Transverse colon (tissue), 4 donors: ENCODE results near the gene TRIM33. TPM values are rescaled to one million over a fixed set of nuclear protein-coding genes. Genes with fewer than 3 reads are reported as not detected.
"Not testable (repeated sequence)": the region's sequence is repeated elsewhere in the genome, so short reads cannot be mapped to it uniquely, and the experiment has no call there.

ENCODE experiments used
- DNase-seq: peaks from one replicate; pipeline ENCODE4 v3.0.0-alpha.2; 2019
- H3K27ac ChIP-seq, 4 donors: fragments of 200-600 bp; sonication (generic); 2 replicates each; pipeline ENCODE4 v1.5.1; 2016 to 2018; ENCODE audit warnings: inconsistent platforms in 4 of 4
- H3K27me3 ChIP-seq: fragments of 200-600 bp; sonication (generic); 2 replicates; pipeline ENCODE4 v1.5.1; 2017; ENCODE audit warnings: inconsistent platforms
- H3K36me3 ChIP-seq, 4 donors: fragments of 200-600 bp; sonication (generic); 2 replicates each; pipeline ENCODE4 v1.5.1; 2017 to 2019; ENCODE audit warnings: inconsistent platforms in 4 of 4
- H3K4me1 ChIP-seq, 4 donors: fragments of 200-600 bp; sonication (generic); 2 replicates each; pipeline ENCODE4 v1.5.1; 2017 to 2020; ENCODE audit warnings: inconsistent platforms in 4 of 4
- H3K4me3 ChIP-seq, 4 donors: fragments of 200-600 bp; sonication (generic); 1 replicate in 1 of 4; 2 replicates in 3 of 4; pipeline versions ENCODE4 v1.5.1 to v1.6.1; 2017 to 2019; ENCODE audit warnings: inconsistent platforms in 4 of 4
- H3K9me3 ChIP-seq, 2 donors: fragments of 200-600 bp; sonication (generic); 2 replicates each; pipeline ENCODE4 v1.5.1; 2017 to 2019; ENCODE audit warnings: inconsistent platforms in 2 of 2
- EP300 ChIP-seq: sonication (generic); formaldehyde crosslinking; IDR thresholded peaks from one replicate; pipeline ENCODE4 v1.6.1; 2017; ENCODE audit warnings: antibody characterized with exemption, low read depth
- POLR2A ChIP-seq: fragments of 450-650 bp; IDR thresholded peaks from one replicate; pipeline ENCODE4 v1.6.1; 2016; ENCODE audit warnings: antibody characterized with exemption, mild to moderate bottlenecking, moderate library complexity
- POLR2AphosphoS5 ChIP-seq, 3 donors: sonication (generic); formaldehyde crosslinking; IDR thresholded peaks; one replicate each; pipeline ENCODE4 v1.6.1; 2016; ENCODE audit warnings: antibody characterized with exemption in 3 of 3
- whole genome bisulfite sequencing, 2 donors: methylation state at CpG; one replicate each; pipeline ENCODE4 v1.1.5; 2018; ENCODE audit warnings: low coverage in 1 of 2; 5-methylcytosine and 5-hydroxymethylcytosine counted together
- in situ Hi-C, 4 donors: fragments of 200-750 bp; cut with MboI; loops; one replicate each; pipeline versions ENCODE4 v1.15.0 to v1.15.1; 2017; ENCODE audit warnings: low sequenced_read_pairs in 3 of 4, low pct_ligation_motif_present in 1 of 4, low pct_unique_long_range_greater_than_20kb in 1 of 4
- intact Hi-C: fragments of 100-400 bp; cut with DNase I; formaldehyde crosslinking; loops from one replicate; pipeline ENCODE4 v1.15.1; 2023; ENCODE audit warnings: low total_unique reads
- total RNA-seq, 4 donors: library from RNA; depleted of rRNA; stranded (reverse); fragments of >200 nt; gene quantifications; one replicate each; pipeline ENCODE4 v1.1.0, GENCODE V29; 2016
- TF ChIP-seq, protein P1 (sequence below), 5 experiments: fragments of 200-600 bp in 3 of 5; fragments of 450-650 bp in 2 of 5; sonication (generic) in 3 of 5; IDR thresholded peaks; 1 replicate in 2 of 5; 2 replicates in 3 of 5; pipeline ENCODE4 v1.5.1; 2016 to 2017; ENCODE audit warnings: antibody characterized with exemption in 5 of 5, inconsistent platforms in 3 of 5, mild to moderate bottlenecking in 2 of 5, moderate library complexity in 1 of 5

Gene TRIM33
- total RNA-seq, 4 donors from 2014 or later: 35.4 to 53.7 (median 44.1) TPM

GRCh38 chr1:114368560-114369255 is 142.3 kb downstream of the TRIM33 start:
- Histone ChIP-seq H3K4me1 (peaks cover 0 to 6% (median 3%) of the 10 kb centered on the region in 4 donors), H3K27me3 (no peaks in the 10 kb centered on the region), H3K4me3 (no peak overlapping the region), H3K9me3 (peaks cover 4 to 7% of the 10 kb centered on the region in 2 donors), H3K36me3 (no peaks in the 10 kb centered on the region), H3K27ac (peak overlapping the region in 2 of 4 donors; percentile 45 to 72)
- TF ChIP-seq POLR2AphosphoS5 (IDR thresholded peaks at IDR 0.05) (no peak), POLR2A (no peak), EP300 (no peak)
- TF ChIP-seq, protein P1, sequence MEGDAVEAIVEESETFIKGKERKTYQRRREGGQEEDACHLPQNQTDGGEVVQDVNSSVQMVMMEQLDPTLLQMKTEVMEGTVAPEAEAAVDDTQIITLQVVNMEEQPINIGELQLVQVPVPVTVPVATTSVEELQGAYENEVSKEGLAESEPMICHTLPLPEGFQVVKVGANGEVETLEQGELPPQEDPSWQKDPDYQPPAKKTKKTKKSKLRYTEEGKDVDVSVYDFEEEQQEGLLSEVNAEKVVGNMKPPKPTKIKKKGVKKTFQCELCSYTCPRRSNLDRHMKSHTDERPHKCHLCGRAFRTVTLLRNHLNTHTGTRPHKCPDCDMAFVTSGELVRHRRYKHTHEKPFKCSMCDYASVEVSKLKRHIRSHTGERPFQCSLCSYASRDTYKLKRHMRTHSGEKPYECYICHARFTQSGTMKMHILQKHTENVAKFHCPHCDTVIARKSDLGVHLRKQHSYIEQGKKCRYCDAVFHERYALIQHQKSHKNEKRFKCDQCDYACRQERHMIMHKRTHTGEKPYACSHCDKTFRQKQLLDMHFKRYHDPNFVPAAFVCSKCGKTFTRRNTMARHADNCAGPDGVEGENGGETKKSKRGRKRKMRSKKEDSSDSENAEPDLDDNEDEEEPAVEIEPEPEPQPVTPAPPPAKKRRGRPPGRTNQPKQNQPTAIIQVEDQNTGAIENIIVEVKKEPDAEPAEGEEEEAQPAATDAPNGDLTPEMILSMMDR (IDR thresholded peaks at IDR 0.05): no peak
- intact Hi-C loops: no loop called here
- in situ Hi-C loops: no loop called here
- DNase-seq: no peak
- 88 to 100% methylated on average over 1 to 15 of the region's 15 CpGs for WGBS, 2 donors

GRCh38 chr1:114367810-114368209 is 143.2 kb downstream of the TRIM33 start:
- H3K9me3 ChIP-seq: peaks cover 13 to 15% of the 10 kb centered on the region in 2 donors
- no peaks in the 10 kb centered on the region for H3K27me3 ChIP-seq
- no peak for DNase-seq
- intact Hi-C loops: no loop called here
- TF ChIP-seq EP300 (no peak), POLR2A (no peak)
- H3K4me3 ChIP-seq: no peak overlapping the region
- in situ Hi-C loops: no loop called here
- 52 to 86% methylated on average over 2 of the region's 2 CpGs for WGBS, 2 donors
- H3K27ac ChIP-seq: peak overlapping the region in 1 of 4 donors; percentile 72
- H3K4me1 ChIP-seq: peaks cover 0 to 6% (median 3%) of the 10 kb centered on the region in 4 donors
- no peaks in the 10 kb centered on the region for H3K36me3 ChIP-seq

- 82 to 88% methylated on average over 2 of the region's 2 CpGs for whole genome bisulfite sequencing, 2 donors
- DNase-seq, H3K4me3 ChIP-seq, H3K27me3 ChIP-seq, in situ Hi-C loops, H3K4me1 ChIP-seq, H3K36me3 ChIP-seq, H3K27ac ChIP-seq, intact Hi-C loops: not testable (repeated sequence)
- peaks cover 20 to 23% of the 10 kb centered on the region in 2 donors for H3K9me3 ChIP-seq
Measured at GRCh38 chr1:114363230-114363629, 147.8 kb downstream of the TRIM33 start.

- in situ Hi-C loops: no loop called here
- intact Hi-C loops: no loop called here
Measured at GRCh38 chr1:114359791-114360190, 151.2 kb downstream of the TRIM33 start.

GRCh38 chr1:114355240-114355639 is 155.8 kb downstream of the TRIM33 start:
- H3K4me3 ChIP-seq: no peak overlapping the region
- H3K9me3 ChIP-seq: no peaks in the 10 kb centered on the region
- WGBS, 2 donors: 83 to 93% methylated on average over 3 of the region's 3 CpGs
- no peaks in the 10 kb centered on the region for H3K36me3 ChIP-seq
- no peaks in the 10 kb centered on the region for H3K27me3 ChIP-seq
- peaks cover 0 to 5% (median 2%) of the 10 kb centered on the region in 4 donors for H3K4me1 ChIP-seq
- TF ChIP-seq POLR2A (no peak), POLR2AphosphoS5 (IDR thresholded peaks at IDR 0.05) (no peak), EP300 (no peak)
- TF ChIP-seq, protein P1 (IDR thresholded peaks at IDR 0.05): no peak
- in situ Hi-C loops: no loop called here
- H3K27ac ChIP-seq: no peak overlapping the region
- intact Hi-C loops: no loop called here
- DNase-seq: no peak

More at GRCh38 chr1:114359791-114360190, 151.2 kb downstream of the TRIM33 start:
- no peaks in the 10 kb centered on the region for H3K27me3 ChIP-seq
- TF ChIP-seq, protein P1 (IDR thresholded peaks at IDR 0.05): no peak
- TF ChIP-seq EP300 (no peak), POLR2AphosphoS5 (IDR thresholded peaks at IDR 0.05) (no peak)
- H3K9me3 ChIP-seq: peaks cover 20 to 23% of the 10 kb centered on the region in 2 donors
- WGBS, 2 donors: 28 to 50% methylated on average over 1 of the region's 1 CpG
- H3K4me3 ChIP-seq: no peak overlapping the region
- no peaks in the 10 kb centered on the region for H3K4me1 ChIP-seq
- H3K36me3 ChIP-seq: no peaks in the 10 kb centered on the region
- no peak for DNase-seq
- H3K27ac ChIP-seq: no peak overlapping the region
